ENCODE data around the gene ASTN1.

Gene ASTN1

GRCh38 chr1:176820391-176821031 lies 344.0 kb downstream of the ASTN1 start:
- no peak for DNase-seq

- DNase-seq, result no peak
These were observed 348.3 kb downstream of the ASTN1 start for GRCh38 chr1:176816232-176816631.

GRCh38 chr1:176815621-176816020 lies 348.9 kb downstream of the ASTN1 start:
- no peak for DNase-seq

GRCh38 chr1:176811511-176812288 lies 352.8 kb downstream of the ASTN1 start:
- no peak for DNase-seq

- no peak for DNase-seq
These were observed 355.2 kb downstream of the ASTN1 start for GRCh38 chr1:176809292-176809691.
